A204.1 (cell line): ENCODE results near the gene CUBN.
"Not testable (repeated sequence)": the region's sequence is repeated elsewhere in the genome, so short reads cannot be mapped to it uniquely, and the experiment has no call there.

Experiments
- FAIRE-seq: peaks from 2 replicates; lab custom pipeline; 2012; peaks lifted over from hg19 to GRCh38; lab: Jason Lieb, UNC

CUBN gene

DNA sequence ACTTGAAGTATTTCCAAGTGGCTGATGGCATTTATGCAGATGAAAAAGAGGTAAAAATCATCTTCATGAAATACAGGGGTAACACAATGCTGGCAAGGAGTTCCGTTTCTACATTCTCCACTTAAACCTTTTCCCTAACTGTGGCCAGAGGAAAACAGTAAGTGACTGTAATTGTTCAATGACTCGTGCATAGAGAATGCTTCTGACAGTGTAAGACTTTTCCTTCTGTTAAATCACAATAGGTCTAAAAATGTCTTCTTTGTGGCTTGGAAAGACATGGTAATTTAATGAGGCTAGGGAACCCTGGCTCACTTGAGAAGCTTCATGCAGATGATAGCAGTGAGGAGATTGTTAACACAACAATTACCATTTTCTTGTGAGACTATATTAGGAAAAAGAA lies 262.1 kb downstream of the CUBN start:
- FAIRE-seq = no peak

- FAIRE-seq = peak; percentile 29
These were observed 262.9 kb downstream of the CUBN start for GRCh38 chr10:16866541-16867275.

- FAIRE-seq = no peak
These were observed 263.8 kb downstream of the CUBN start for GRCh38 chr10:16865766-16866165.

- FAIRE-seq = no peak
These were observed 265.8 kb downstream of the CUBN start for GRCh38 chr10:16863766-16864165.

DNA sequence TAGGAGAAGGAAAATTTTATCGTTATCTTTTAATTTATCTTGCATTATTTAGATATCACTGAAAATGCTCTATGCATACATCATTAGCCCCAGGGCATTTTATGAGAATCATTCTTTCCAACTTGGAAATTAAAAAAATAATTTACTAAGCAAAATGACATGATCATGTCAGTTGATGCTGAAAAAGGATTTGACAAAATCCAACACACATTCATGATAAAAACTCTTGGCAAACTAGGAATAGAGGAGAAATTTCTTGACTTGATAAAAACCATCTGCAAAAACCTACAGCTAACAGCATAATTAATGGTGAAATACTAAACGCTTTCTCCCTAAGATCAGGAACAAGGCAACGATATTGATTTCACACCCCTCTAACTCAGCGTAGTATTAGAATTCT lies 272.2 kb downstream of the CUBN start:
- no peak for FAIRE-seq

GRCh38 chr10:16856567-16856966 lies 273.0 kb downstream of the CUBN start:
- FAIRE-seq = no peak

- peak; percentile 99 for FAIRE-seq
These were observed 273.5 kb downstream of the CUBN start for GRCh38 chr10:16856092-16856491.

- FAIRE-seq = no peak
These were observed 275.0 kb downstream of the CUBN start for GRCh38 chr10:16854623-16855022.

DNA sequence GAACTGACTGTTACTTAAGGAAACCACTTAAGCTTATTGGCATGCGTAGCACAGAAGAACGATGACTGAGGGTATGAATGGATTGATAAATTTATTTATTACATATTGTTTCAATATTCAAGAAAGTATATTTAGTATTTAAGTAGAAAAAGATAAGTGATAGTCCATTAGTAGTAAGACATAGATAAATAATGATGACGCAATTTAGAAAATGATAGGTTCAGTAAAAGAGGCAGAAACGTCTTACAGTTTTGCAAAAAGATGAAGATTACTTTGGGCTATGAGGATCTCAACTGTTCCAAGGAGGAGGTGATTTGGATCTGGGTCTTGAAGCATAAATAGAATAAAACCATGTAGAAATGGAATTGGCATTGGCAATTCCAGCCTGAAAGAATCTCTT lies 275.8 kb downstream of the CUBN start:
- peak; percentile 66 for FAIRE-seq

DNA sequence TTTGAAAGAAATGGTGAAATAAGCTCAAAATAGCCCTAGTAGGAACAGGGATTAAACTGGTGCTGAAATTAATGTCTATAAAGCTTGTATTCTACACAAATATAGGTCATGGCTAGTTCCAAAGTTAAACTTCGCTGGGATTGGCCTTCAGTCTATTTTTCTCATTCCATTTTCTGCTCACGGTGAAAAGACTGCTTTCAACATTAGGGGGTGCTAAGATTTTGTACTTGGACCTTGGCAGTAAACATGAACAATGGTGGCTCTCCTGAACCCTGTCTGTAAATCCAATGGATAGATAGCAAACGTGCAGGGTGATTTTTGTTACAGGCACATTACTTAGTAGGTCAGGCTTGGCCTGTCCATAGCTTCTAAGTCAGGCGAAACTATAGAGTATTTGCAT lies 276.4 kb downstream of the CUBN start:
- FAIRE-seq = peak; percentile 63

DNA sequence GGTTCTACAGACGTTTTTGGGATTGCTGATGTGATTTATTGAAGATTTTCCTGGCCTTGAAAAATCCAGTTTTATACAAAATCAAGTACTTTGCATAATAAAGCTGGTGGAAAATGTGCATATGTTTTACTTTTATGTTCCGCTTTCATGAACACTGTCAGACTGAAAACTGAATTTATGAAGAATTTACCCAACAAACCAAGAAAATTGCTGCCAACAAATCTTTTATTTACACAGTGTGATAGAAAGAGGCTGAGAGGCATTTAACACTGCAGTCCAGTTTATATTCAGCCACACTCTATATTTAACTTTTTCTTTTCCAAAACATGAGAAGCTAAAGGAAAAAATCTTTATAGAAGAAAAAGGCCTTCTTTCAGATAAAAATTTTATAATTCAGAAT lies 277.0 kb downstream of the CUBN start:
- no peak for FAIRE-seq

DNA sequence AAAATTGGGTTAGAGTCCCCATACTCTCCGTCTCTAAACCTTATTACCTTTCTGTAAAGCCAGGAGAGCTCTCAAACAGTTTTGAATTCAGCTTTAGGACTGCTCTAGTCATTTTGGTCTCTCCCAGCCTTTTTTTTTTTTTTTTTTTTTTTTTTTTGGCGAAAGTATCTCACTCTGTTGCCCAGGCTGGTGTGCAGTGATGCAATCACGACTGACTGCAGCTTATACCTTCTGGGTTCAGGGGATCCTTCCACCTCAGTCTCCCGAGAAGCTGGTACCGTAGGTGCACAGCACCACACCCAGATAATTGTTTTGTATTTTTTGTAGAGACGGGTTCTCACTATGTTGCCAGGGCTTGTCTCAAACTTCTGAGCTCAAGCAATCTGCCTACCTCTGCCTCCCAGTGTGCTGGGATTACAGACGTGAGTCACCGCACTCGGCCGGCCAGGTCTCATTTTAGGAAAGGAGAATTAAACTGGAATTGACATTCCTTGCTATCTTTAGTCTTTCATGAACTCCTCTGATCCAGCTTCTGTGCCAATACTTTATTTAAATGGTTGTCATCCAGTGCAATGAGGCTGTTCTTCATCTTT lies 281.0 kb downstream of the CUBN start:
- FAIRE-seq = peak; percentile 92

GRCh38 chr10:16847644-16848043 lies 282.0 kb downstream of the CUBN start:
- peak; percentile 99 for FAIRE-seq

DNA sequence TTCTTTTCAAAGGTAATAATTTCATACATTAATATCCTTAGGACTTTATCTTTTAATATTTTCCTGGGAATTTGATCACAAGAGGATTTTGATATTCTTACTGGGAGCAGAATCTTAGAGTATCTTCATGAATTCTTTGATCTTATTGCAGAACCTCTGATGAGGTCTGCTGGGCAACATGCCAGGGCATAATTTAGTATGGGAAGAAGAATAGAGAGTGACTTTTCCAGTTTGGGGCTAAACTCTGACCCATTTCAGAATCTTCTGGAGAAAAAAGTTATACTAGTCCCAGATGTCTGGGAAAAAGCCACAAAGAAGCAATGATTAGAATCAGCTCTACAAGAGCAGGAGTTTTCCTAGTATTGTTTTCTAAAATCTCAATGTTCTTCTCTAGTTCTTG lies 284.4 kb downstream of the CUBN start:
- FAIRE-seq = no peak

GRCh38 chr10:16843252-16843870 lies 286.2 kb downstream of the CUBN start:
- FAIRE-seq = peak; percentile 99

DNA sequence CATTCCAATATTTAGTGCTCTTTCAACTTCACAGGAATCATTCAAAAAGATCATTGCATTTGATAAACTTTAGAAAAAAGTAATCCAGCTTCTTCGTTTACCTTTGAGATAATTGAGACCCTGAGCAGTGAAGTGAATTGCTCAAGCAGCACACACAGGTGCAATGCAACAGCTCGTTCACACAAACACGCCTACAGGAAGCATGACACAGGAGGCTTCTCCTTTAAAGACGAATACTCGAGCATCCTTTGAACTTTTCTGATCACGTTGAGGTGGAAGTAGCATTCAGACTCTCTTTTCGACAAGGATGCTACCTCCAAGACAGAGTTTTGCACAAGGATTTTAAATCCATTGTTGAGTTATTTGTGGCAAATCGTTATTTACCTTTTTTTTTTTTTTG lies 294.4 kb downstream of the CUBN start:
- FAIRE-seq = no peak

DNA sequence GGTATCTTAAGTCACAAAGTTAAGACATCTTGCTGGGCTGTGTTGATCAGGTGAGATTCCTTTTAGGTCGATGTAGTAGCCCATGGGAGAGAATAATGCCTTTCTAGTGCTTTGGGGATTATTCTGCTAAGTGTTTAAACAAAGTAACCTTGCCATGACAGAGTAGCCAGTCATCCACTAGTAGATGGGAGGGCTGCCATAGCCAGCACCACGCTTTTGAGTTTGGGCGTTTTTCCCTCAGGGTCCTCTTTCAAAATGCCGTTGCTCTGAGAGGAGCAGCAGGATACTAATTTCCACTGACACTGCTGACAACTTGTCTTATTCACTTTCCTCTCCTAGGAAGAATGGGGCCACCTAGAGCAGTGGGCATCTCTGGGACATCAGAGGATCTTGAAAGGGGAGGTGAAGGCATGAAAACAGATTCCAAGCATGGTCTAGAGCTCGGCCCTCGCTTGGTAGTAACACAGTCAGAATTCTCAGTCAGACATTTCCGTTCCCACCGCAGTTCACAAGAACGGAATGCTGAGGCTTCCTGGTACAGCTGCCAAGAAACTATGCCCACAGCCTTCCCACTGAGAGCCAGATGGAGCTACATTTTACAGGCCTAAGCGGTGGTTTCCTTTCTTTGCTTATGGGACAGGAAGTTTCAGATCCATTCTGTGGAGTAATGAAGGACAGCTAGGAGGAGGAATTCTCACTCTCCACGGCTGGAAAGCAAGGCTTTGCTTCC lies 297.1 kb downstream of the CUBN start:
- FAIRE-seq = no peak

GRCh38 chr10:16828701-16829175 lies 300.9 kb downstream of the CUBN start:
- no peak for FAIRE-seq

DNA sequence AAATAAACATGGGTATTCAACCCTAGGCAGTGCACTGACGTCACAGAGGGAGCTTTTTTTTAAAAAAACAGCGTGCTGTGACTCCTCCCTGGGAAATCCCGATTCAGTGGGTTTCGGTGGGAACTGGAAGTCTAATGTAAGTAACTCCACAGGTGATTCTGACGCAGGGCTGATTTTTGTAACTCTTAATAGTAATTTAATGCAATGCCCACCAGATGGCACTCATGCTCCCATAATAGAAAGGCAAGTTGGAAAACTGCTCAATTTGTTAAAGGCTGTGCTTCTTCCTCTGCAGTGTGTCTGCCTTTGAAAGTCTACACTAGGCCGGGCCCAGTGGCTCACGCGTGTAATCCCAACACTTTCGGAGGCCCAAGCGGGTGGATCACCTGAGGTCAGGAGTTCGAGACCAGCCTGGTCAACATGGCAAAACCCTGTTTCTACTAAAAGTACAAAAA lies 301.5 kb downstream of the CUBN start:
- FAIRE-seq = peak; percentile 96

DNA sequence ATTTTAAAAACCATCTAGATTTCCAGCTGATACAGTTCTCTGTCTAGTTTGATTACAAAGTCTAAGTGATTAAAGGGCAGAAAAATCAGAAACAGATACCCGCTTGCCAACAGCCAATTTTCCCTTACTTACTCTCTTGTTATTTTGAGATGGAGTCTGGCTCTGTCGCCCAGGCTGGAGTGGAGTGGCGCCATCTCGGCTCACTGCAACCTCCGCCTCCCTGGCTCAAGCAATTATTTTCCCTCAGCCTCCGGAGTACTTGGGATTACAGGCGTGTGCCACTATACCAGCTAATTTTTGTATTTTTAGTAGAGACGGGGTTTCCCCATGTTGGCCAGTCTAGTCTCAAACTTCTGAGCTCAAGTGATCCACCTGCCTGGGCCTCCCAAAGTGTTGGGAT lies 302.1 kb downstream of the CUBN start:
- not testable (repeated sequence) for FAIRE-seq

GRCh38 chr10:16822726-16823360 lies 306.8 kb downstream of the CUBN start:
- FAIRE-seq = no peak

DNA sequence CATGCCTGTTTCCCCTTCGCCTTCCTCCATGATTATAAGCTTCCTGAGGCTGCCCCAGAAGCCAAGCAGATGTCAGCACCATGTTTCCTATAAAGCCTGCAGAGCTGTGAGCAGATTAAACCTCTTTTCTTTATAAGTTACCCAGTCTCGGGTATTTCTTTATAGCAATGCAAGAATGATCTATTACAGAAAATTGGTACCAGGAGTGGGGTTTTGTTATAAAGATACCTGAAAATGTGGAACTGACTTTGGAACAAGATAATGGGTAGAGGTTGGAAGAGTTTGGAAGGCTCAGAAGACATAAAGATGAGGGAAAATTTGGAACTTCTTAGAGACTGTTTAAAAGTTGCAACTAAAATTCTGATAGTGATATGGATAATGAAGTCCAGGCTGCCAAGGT lies 307.6 kb downstream of the CUBN start:
- no peak for FAIRE-seq
